SU-DHL-6 (cell line): ENCODE measurements around the gene PSD.

ENCODE experiments used
- H2AFZ ChIP-seq: fragments of 200-600 bp; sonication (generic); 2 replicates; pipeline ENCODE4 v1.6.1; 2014; ENCODE audit warnings: low read depth, mild to moderate bottlenecking, moderate library complexity, mixed read lengths, antibody characterized with exemption, low read length; ENCODE audit not compliant: severe bottlenecking
- H3F3A ChIP-seq: fragments of 200-600 bp; shearing (Covaris generic); 2 replicates; pipeline ENCODE4 v1.6.0; 2016; ENCODE audit warnings: antibody characterized with exemption, mild to moderate bottlenecking; ENCODE audit not compliant: insufficient read depth
- H3K27ac ChIP-seq: fragments of 200-600 bp; sonication (generic); 2 replicates; pipeline ENCODE4 v1.5.1; 2016; ENCODE audit warnings: low read depth, mild to moderate bottlenecking, low read length, moderate library complexity, mixed read lengths
- H3K27me3 ChIP-seq: fragments of 200-600 bp; sonication (generic), shearing (Covaris generic); 2 replicates; pipeline ENCODE4 v1.6.0; 2014; ENCODE audit warnings: mild to moderate bottlenecking, low read length
- H3K36me3 ChIP-seq: fragments of 200-600 bp; sonication (generic); 2 replicates; pipeline ENCODE4 v1.6.1; 2014; ENCODE audit warnings: mild to moderate bottlenecking, low read length, mixed read lengths
- H3K4me2 ChIP-seq: fragments of 300-600, 200-600 bp; shearing (Covaris generic), sonication (generic); 2 replicates; pipeline ENCODE4 v1.6.0; 2014; ENCODE audit warnings: low read length, low read depth, mild to moderate bottlenecking; ENCODE audit not compliant: poor library complexity, severe bottlenecking
- H3K4me3 ChIP-seq: fragments of 200-600 bp; sonication (generic); 2 replicates; pipeline ENCODE4 v1.5.1; 2014; ENCODE audit warnings: antibody characterized with exemption, low read length, mild to moderate bottlenecking, mixed read lengths; ENCODE audit not compliant: insufficient read depth, poor library complexity, severe bottlenecking
- H3K79me2 ChIP-seq: fragments of 200-600 bp; sonication (generic); 2 replicates; pipeline ENCODE4 v1.6.1; 2014; ENCODE audit warnings: mild to moderate bottlenecking, low read length, moderate library complexity; ENCODE audit not compliant: insufficient read depth
- H3K9ac ChIP-seq: fragments of 200-600 bp; sonication (generic); 2 replicates; pipeline ENCODE4 v1.7.0; 2014; ENCODE audit warnings: mild to moderate bottlenecking, low read length
- H3K9me2 ChIP-seq: fragments of 200-600 bp; sonication (generic); replicated peaks from 2 replicates; pipeline ENCODE4 v1.6.1; 2014; ENCODE audit warnings: low read length; ENCODE audit not compliant: insufficient read depth
- H3K9me3 ChIP-seq: fragments of 200-600 bp; sonication (generic); 2 replicates; pipeline ENCODE4 v1.6.1; 2014; ENCODE audit warnings: low read length, mixed read lengths; ENCODE audit not compliant: insufficient read depth
- H4K20me1 ChIP-seq: fragments of 200-600 bp; sonication (generic); 2 replicates; pipeline ENCODE4 v1.6.1; 2014; ENCODE audit warnings: low read depth, mild to moderate bottlenecking, antibody characterized with exemption, low read length, moderate library complexity, mixed read lengths
- EZH2phosphoT487 ChIP-seq: fragments of 200-600 bp; sonication (generic), shearing (Covaris generic); conservative IDR thresholded peaks from 2 replicates; pipeline ENCODE4 v1.6.1; 2018; ENCODE audit warnings: mild to moderate bottlenecking, antibody characterized with exemption, low read length, moderate library complexity, mixed read lengths
- TF ChIP-seq, protein P1 (sequence below): fragments of 200-600 bp; sonication (generic); IDR thresholded peaks from one replicate; pipeline ENCODE4 v1.5.1; 2017; ENCODE audit warnings: antibody characterized with exemption, mild to moderate bottlenecking, low read length, moderate library complexity; ENCODE audit not compliant: insufficient read depth, poor library complexity, severe bottlenecking

Gene PSD

DNA sequence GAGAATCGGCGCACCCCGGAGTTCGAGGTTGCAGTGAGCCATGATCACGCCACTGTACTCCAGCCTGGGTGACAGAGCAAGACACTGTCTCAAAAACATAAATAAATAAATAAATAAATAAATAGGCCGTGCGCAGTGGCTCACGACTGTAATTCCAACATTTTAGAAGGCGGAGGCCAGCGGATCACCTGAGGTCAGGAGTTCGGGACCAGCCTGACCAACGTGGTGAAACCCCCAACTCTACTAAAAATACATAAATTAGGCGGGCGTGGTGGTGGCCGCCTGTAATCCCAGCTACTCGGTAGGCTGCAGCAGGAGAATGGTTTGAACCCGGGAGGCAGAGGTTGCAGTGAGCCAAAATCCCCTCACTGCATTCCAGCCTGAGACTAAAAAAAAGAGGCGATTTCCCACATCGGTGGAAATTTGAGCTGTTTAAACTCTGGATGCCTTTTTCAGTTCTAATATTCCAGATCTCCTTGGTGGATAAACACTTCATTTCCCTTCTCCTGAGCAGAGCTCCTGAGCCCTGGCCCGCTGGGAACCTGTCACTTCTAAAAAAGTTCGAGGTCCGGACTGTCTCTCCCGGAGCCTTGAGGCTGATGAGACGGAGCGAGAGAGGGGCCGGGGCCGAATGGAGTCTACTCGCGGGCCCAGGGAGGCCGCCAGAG lies 25.0 kb downstream of the PSD start:
- peak overlapping the region; percentile 97 for H3K4me3 ChIP-seq
- no peaks in the 10 kb centered on the region for H3K27me3 ChIP-seq
- H3K9me2 ChIP-seq = no peaks in the 10 kb centered on the region
- H3K9me3 ChIP-seq = no peaks in the 10 kb centered on the region
- H3K79me2 ChIP-seq = peaks cover 8% of the 10 kb centered on the region; the same call in 1 of the 2 replicates
- TF ChIP-seq, protein P1, sequence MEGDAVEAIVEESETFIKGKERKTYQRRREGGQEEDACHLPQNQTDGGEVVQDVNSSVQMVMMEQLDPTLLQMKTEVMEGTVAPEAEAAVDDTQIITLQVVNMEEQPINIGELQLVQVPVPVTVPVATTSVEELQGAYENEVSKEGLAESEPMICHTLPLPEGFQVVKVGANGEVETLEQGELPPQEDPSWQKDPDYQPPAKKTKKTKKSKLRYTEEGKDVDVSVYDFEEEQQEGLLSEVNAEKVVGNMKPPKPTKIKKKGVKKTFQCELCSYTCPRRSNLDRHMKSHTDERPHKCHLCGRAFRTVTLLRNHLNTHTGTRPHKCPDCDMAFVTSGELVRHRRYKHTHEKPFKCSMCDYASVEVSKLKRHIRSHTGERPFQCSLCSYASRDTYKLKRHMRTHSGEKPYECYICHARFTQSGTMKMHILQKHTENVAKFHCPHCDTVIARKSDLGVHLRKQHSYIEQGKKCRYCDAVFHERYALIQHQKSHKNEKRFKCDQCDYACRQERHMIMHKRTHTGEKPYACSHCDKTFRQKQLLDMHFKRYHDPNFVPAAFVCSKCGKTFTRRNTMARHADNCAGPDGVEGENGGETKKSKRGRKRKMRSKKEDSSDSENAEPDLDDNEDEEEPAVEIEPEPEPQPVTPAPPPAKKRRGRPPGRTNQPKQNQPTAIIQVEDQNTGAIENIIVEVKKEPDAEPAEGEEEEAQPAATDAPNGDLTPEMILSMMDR = peak; percentile 94
- TF ChIP-seq EZH2phosphoT487 = no peak
- H2AFZ ChIP-seq = peak overlapping the region; percentile 38
- peak overlapping the region; percentile 96 for H3K27ac ChIP-seq
- H3K36me3 ChIP-seq = no peaks in the 10 kb centered on the region
- peaks cover 18% of the 10 kb centered on the region; the same call in 1 of the 2 replicates for H3F3A ChIP-seq
- H3K9ac ChIP-seq = peak overlapping the region; percentile 91
- H3K4me2 ChIP-seq = peak overlapping the region; percentile 78
- H4K20me1 ChIP-seq = no peaks in the 10 kb centered on the region

DNA sequence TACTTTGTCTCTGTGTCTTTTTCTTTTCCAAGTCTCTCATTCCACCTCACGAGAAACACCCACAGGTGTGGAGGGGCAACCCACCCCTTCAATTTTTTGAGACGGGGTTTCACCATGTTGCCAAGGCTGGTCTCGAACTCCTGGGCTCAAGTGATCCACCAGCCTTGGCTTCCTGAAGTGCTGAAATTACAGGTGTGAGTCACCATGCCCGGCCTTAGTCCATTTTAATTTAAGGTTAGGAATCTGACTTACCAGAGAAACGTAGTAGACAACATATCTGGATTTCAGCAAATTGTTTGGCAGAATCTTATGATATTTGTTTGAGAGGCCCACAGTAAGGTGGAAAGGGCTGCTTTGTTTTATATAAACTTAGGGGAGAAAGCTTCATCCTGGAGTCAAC lies 26.3 kb downstream of the PSD start:
- no peak overlapping the region for H3K4me2 ChIP-seq
- H3K79me2 ChIP-seq = peaks cover 8% of the 10 kb centered on the region; the same call in 1 of the 2 replicates
- no peak overlapping the region for H3K4me3 ChIP-seq
- H3K9me3 ChIP-seq = no peaks in the 10 kb centered on the region
- no peak for TF ChIP-seq EZH2phosphoT487
- H3K9ac ChIP-seq = no peak overlapping the region
- peaks cover 18% of the 10 kb centered on the region; the same call in 1 of the 2 replicates for H3F3A ChIP-seq
- no peak overlapping the region for H3K27ac ChIP-seq
- no peak overlapping the region for H2AFZ ChIP-seq
- no peaks in the 10 kb centered on the region for H3K9me2 ChIP-seq
- no peaks in the 10 kb centered on the region for H3K36me3 ChIP-seq
- no peaks in the 10 kb centered on the region for H4K20me1 ChIP-seq
- no peaks in the 10 kb centered on the region for H3K27me3 ChIP-seq

DNA sequence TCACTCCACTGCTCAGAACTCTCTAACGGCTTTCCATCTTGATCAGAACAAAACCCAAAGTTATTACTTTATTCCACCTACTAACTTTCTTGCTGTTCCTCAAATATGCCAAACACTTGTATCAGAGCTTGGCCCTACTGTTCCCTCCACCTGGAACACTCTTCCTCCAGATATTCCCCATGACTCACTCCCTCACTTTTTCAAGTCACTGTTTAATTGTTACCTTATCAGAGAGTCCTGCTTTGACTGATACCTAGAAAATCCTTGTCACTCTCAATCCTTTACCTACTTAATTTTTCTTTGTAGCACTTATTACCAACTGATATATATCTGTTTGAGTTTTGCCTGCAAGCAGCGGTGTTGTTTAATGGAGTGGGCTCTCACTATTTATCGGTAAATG lies 28.7 kb downstream of the PSD start:
- Histone ChIP-seq H3K27me3 (no peaks in the 10 kb centered on the region), H2AFZ (no peak overlapping the region), H4K20me1 (no peaks in the 10 kb centered on the region), H3K4me3 (no peak overlapping the region), H3K36me3 (no peaks in the 10 kb centered on the region), H3F3A (peaks cover 13% of the 10 kb centered on the region; the same call in 1 of the 2 replicates), H3K27ac (no peak overlapping the region), H3K9ac (no peak overlapping the region), H3K9me2 (no peaks in the 10 kb centered on the region), H3K9me3 (no peaks in the 10 kb centered on the region), H3K79me2 (no peaks in the 10 kb centered on the region), H3K4me2 (no peak overlapping the region)
- TF ChIP-seq, protein P1 = no peak
- TF ChIP-seq EZH2phosphoT487 = no peak

DNA sequence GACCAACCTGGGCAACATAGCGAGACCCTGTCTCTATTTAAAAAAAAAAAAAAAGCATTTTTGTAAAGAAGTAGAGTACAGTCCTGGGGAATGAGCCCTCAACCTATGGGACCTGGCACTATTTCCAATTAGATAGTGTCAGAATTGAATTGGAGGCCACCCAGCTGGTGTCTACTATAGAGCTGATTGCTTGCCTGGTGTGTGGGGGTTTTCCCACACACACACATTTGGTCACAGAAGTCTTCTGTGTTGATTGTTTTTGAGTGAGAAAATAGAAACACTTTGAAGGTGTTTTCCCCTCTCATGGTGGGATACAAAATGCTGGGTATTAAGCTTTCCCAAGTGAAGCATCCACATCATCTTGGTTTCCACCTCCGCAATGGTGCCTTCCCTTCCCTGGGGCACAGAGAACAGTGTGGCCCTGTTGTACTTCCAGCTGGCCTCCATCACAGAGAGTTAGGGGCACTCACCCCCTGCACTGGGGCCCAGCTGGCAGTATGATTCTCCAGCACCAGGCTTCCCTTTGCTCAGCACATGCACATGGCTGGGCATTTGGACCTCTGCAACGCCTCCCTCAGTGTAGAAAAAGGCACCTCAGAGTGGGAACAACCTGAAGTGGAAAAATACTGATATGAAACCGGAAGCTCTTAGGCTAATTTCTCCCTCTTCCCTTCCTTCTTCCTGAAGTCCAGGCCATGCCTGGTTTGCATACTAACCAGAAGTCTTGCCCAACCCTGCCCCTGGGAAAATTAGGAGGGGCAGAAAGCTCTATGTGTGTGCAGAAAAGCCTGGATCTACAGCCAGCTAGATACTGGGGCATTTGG lies 33.8 kb downstream of the PSD start:
- Histone ChIP-seq H3K79me2 (no peaks in the 10 kb centered on the region), H3K9ac (no peak overlapping the region), H2AFZ (no peak overlapping the region), H3K9me2 (no peaks in the 10 kb centered on the region), H3K4me3 (no peak overlapping the region), H4K20me1 (no peaks in the 10 kb centered on the region), H3K9me3 (no peaks in the 10 kb centered on the region), H3K27me3 (no peaks in the 10 kb centered on the region), H3K36me3 (no peaks in the 10 kb centered on the region), H3F3A (no peaks in the 10 kb centered on the region), H3K4me2 (no peak overlapping the region), H3K27ac (no peak overlapping the region)
- TF ChIP-seq, protein P1 = no peak
- TF ChIP-seq EZH2phosphoT487 = no peak
